ENCODE results near the gene TMEM14A.

GRCh38 chr6:52653151-52653550, 17.8 kb upstream of the TMEM14A start:
- TF ChIP-seq CTCF (IDR thresholded peaks at IDR 0.05), result no peak
- TF ChIP-seq POLR2A (IDR thresholded peaks at IDR 0.05), result no peak
- TF ChIP-seq POLR2AphosphoS5 (IDR thresholded peaks at IDR 0.05), result no peak
